SU-DHL-6 (cell line): ENCODE data around the gene HOPX.
"Not testable (repeated sequence)": the region's sequence is repeated elsewhere in the genome, so short reads cannot be mapped to it uniquely, and the experiment has no call there.

ENCODE experiments used
- H2AFZ ChIP-seq: fragments of 200-600 bp; sonication (generic); 2 replicates; pipeline ENCODE4 v1.6.1; 2014; ENCODE audit warnings: low read depth, mild to moderate bottlenecking, moderate library complexity, mixed read lengths, antibody characterized with exemption, low read length; ENCODE audit not compliant: severe bottlenecking
- H3F3A ChIP-seq: fragments of 200-600 bp; shearing (Covaris generic); 2 replicates; pipeline ENCODE4 v1.6.0; 2016; ENCODE audit warnings: antibody characterized with exemption, mild to moderate bottlenecking; ENCODE audit not compliant: insufficient read depth
- H3K27ac ChIP-seq: fragments of 200-600 bp; sonication (generic); 2 replicates; pipeline ENCODE4 v1.5.1; 2016; ENCODE audit warnings: low read depth, mild to moderate bottlenecking, low read length, moderate library complexity, mixed read lengths
- H3K27me3 ChIP-seq: fragments of 200-600 bp; sonication (generic), shearing (Covaris generic); 2 replicates; pipeline ENCODE4 v1.6.0; 2014; ENCODE audit warnings: mild to moderate bottlenecking, low read length
- H3K36me3 ChIP-seq: fragments of 200-600 bp; sonication (generic); 2 replicates; pipeline ENCODE4 v1.6.1; 2014; ENCODE audit warnings: mild to moderate bottlenecking, low read length, mixed read lengths
- H3K4me2 ChIP-seq: fragments of 300-600, 200-600 bp; shearing (Covaris generic), sonication (generic); 2 replicates; pipeline ENCODE4 v1.6.0; 2014; ENCODE audit warnings: low read length, low read depth, mild to moderate bottlenecking; ENCODE audit not compliant: poor library complexity, severe bottlenecking
- H3K4me3 ChIP-seq: fragments of 200-600 bp; sonication (generic); 2 replicates; pipeline ENCODE4 v1.5.1; 2014; ENCODE audit warnings: antibody characterized with exemption, low read length, mild to moderate bottlenecking, mixed read lengths; ENCODE audit not compliant: insufficient read depth, poor library complexity, severe bottlenecking
- H3K79me2 ChIP-seq: fragments of 200-600 bp; sonication (generic); 2 replicates; pipeline ENCODE4 v1.6.1; 2014; ENCODE audit warnings: mild to moderate bottlenecking, low read length, moderate library complexity; ENCODE audit not compliant: insufficient read depth
- H3K9ac ChIP-seq: fragments of 200-600 bp; sonication (generic); 2 replicates; pipeline ENCODE4 v1.7.0; 2014; ENCODE audit warnings: mild to moderate bottlenecking, low read length
- H3K9me2 ChIP-seq: fragments of 200-600 bp; sonication (generic); replicated peaks from 2 replicates; pipeline ENCODE4 v1.6.1; 2014; ENCODE audit warnings: low read length; ENCODE audit not compliant: insufficient read depth
- H3K9me3 ChIP-seq: fragments of 200-600 bp; sonication (generic); 2 replicates; pipeline ENCODE4 v1.6.1; 2014; ENCODE audit warnings: low read length, mixed read lengths; ENCODE audit not compliant: insufficient read depth
- H4K20me1 ChIP-seq: fragments of 200-600 bp; sonication (generic); 2 replicates; pipeline ENCODE4 v1.6.1; 2014; ENCODE audit warnings: low read depth, mild to moderate bottlenecking, antibody characterized with exemption, low read length, moderate library complexity, mixed read lengths
- CTCF ChIP-seq: fragments of 200-600 bp; sonication (generic); IDR thresholded peaks from one replicate; pipeline ENCODE4 v1.5.1; 2017; ENCODE audit warnings: antibody characterized with exemption, mild to moderate bottlenecking, low read length, moderate library complexity; ENCODE audit not compliant: insufficient read depth, poor library complexity, severe bottlenecking
- EZH2phosphoT487 ChIP-seq: fragments of 200-600 bp; sonication (generic), shearing (Covaris generic); conservative IDR thresholded peaks from 2 replicates; pipeline ENCODE4 v1.6.1; 2018; ENCODE audit warnings: mild to moderate bottlenecking, antibody characterized with exemption, low read length, moderate library complexity, mixed read lengths

Gene HOPX

GRCh38 chr4:56612282-56612681, 68.8 kb downstream of the HOPX start:
- Histone ChIP-seq H3K36me3 (no peaks in the 10 kb centered on the region), H3K4me2 (no peak overlapping the region), H3K9me3 (no peaks in the 10 kb centered on the region), H3K27ac (no peak overlapping the region), H3K27me3 (no peaks in the 10 kb centered on the region), H3K79me2 (no peaks in the 10 kb centered on the region), H3K9ac (no peak overlapping the region), H3F3A (no peaks in the 10 kb centered on the region), H2AFZ (no peak overlapping the region), H4K20me1 (no peaks in the 10 kb centered on the region), H3K4me3 (no peak overlapping the region), H3K9me2 (no peaks in the 10 kb centered on the region)
- TF ChIP-seq EZH2phosphoT487 (no peak), CTCF (no peak)

GRCh38 chr4:56611501-56611900, 69.6 kb downstream of the HOPX start:
- TF ChIP-seq EZH2phosphoT487 (no peak), CTCF (no peak)
- Histone ChIP-seq H3K9ac (no peak overlapping the region), H3K36me3 (no peaks in the 10 kb centered on the region), H2AFZ (no peak overlapping the region), H3K4me3 (no peak overlapping the region), H3K4me2 (no peak overlapping the region), H3K27me3 (no peaks in the 10 kb centered on the region), H3K27ac (no peak overlapping the region), H4K20me1 (no peaks in the 10 kb centered on the region), H3K9me2 (no peaks in the 10 kb centered on the region), H3K9me3 (no peaks in the 10 kb centered on the region), H3K79me2 (no peaks in the 10 kb centered on the region), H3F3A (no peaks in the 10 kb centered on the region)

GRCh38 chr4:56610170-56610569, 70.9 kb downstream of the HOPX start:
- H3K79me2 ChIP-seq, H4K20me1 ChIP-seq, H3K4me3 ChIP-seq, H3K36me3 ChIP-seq, H3K27ac ChIP-seq, H3K9me2 ChIP-seq, H3K4me2 ChIP-seq, H3F3A ChIP-seq, H2AFZ ChIP-seq, H3K9ac ChIP-seq, H3K27me3 ChIP-seq, H3K9me3 ChIP-seq: not testable (repeated sequence)

- no peak overlapping the region for H3K9ac ChIP-seq
Observed at GRCh38 chr4:56607926-56608325, 73.2 kb downstream of the HOPX start.

More at GRCh38 chr4:56607926-56608325, 73.2 kb downstream of the HOPX start:
- Histone ChIP-seq H3K27me3 (no peaks in the 10 kb centered on the region), H3F3A (no peaks in the 10 kb centered on the region), H3K27ac (no peak overlapping the region), H3K4me2 (no peak overlapping the region), H3K9me2 (no peaks in the 10 kb centered on the region), H4K20me1 (no peaks in the 10 kb centered on the region), H2AFZ (no peak overlapping the region), H3K79me2 (no peaks in the 10 kb centered on the region), H3K9me3 (no peaks in the 10 kb centered on the region), H3K4me3 (no peak overlapping the region), H3K36me3 (no peaks in the 10 kb centered on the region)
- TF ChIP-seq EZH2phosphoT487 (no peak), CTCF (no peak)
